Neuronal stem cell (in vitro differentiated cells): ENCODE data around the gene LUC7L3.
"Not testable (repeated sequence)": the region's sequence is repeated elsewhere in the genome, so short reads cannot be mapped to it uniquely, and the experiment has no call there.

ENCODE experiments used
- DNase-seq: peaks from one replicate; pipeline ENCODE4 v3.0.0-alpha.2; 2013; ENCODE audit warnings: low spot score
- H2AFZ ChIP-seq: one replicate; pipeline ENCODE4 v1.6.1; 2013; ENCODE audit warnings: mild to moderate bottlenecking, low read length, inconsistent platforms
- H2AK5ac ChIP-seq: 2 replicates; pipeline ENCODE4 v1.6.1; 2013; ENCODE audit warnings: low read depth, mild to moderate bottlenecking, inconsistent platforms, low read length, moderate library complexity, mixed read lengths
- H2BK120ac ChIP-seq: 2 replicates; pipeline ENCODE4 v1.6.1; 2013; ENCODE audit warnings: low read depth, mild to moderate bottlenecking, inconsistent platforms, low read length, moderate library complexity, mixed read lengths
- H2BK12ac ChIP-seq: one replicate; pipeline ENCODE4 v1.6.1; 2013; ENCODE audit warnings: low read length, inconsistent platforms
- H2BK15ac ChIP-seq: 2 replicates; pipeline ENCODE4 v1.6.1; 2013; ENCODE audit warnings: mild to moderate bottlenecking, low read length, inconsistent platforms, mixed read lengths
- H2BK5ac ChIP-seq: one replicate; pipeline ENCODE4 v1.6.1; 2013; ENCODE audit warnings: inconsistent platforms, mild to moderate bottlenecking, low read length, moderate library complexity
- H3K14ac ChIP-seq: one replicate; pipeline ENCODE4 v1.6.1; 2013; ENCODE audit warnings: low read length, inconsistent platforms
- H3K18ac ChIP-seq: 2 replicates; pipeline ENCODE4 v1.6.1; 2013; ENCODE audit warnings: low read length, inconsistent platforms
- H3K23ac ChIP-seq: 2 replicates; pipeline ENCODE4 v1.6.1; 2013; ENCODE audit warnings: low read depth, mild to moderate bottlenecking, mixed read lengths, low read length, inconsistent platforms; ENCODE audit not compliant: poor library complexity
- H3K27ac ChIP-seq: replicated peaks from 3 replicates; pipeline ENCODE4 v1.5.1; 2013; ENCODE audit warnings: low read length, inconsistent platforms
- H3K27me3 ChIP-seq, 3 experiments: 2 replicates each; pipeline ENCODE4 v1.6.1; 2013; ENCODE audit warnings: low read length in 3 of 3, mild to moderate bottlenecking in 2 of 3, inconsistent platforms in 1 of 3, low read depth in 1 of 3, mixed read lengths in 1 of 3, moderate library complexity in 1 of 3; ENCODE audit not compliant: control insufficient read depth in 3 of 3, insufficient read depth in 3 of 3
- H3K36me3 ChIP-seq, 2 donors: replicated peaks in 1 of 2; 2 replicates each; pipeline ENCODE4 v1.6.1; 2013; ENCODE audit warnings: low read length in 2 of 2; ENCODE audit not compliant: control insufficient read depth in 2 of 2, insufficient read depth in 2 of 2
- H3K4ac ChIP-seq: 2 replicates; pipeline ENCODE4 v1.6.1; 2013; ENCODE audit warnings: inconsistent platforms, mild to moderate bottlenecking, low read length, moderate library complexity
- H3K4me1 ChIP-seq, 2 donors: 1 replicate in 1 of 2; 2 replicates in 1 of 2; pipeline ENCODE4 v1.6.1; 2013; ENCODE audit warnings: low read length in 2 of 2, low read depth in 1 of 2; ENCODE audit not compliant: control insufficient read depth in 2 of 2, insufficient read depth in 1 of 2
- H3K4me2 ChIP-seq: one replicate; pipeline ENCODE4 v1.6.1; 2013; ENCODE audit warnings: mild to moderate bottlenecking, low read length, inconsistent platforms; ENCODE audit not compliant: insufficient read depth, poor library complexity, severe bottlenecking
- H3K4me3 ChIP-seq, 2 donors: 2 replicates each; pipeline ENCODE4 v1.5.1; 2013; ENCODE audit warnings: low read length in 2 of 2, mild to moderate bottlenecking in 2 of 2, inconsistent platforms in 1 of 2, moderate library complexity in 1 of 2
- H3K79me1 ChIP-seq: one replicate; pipeline ENCODE4 v1.6.1; 2013; ENCODE audit warnings: low read depth, mild to moderate bottlenecking, inconsistent platforms, low read length, moderate library complexity
- H3K9ac ChIP-seq: one replicate; pipeline ENCODE4 v1.6.1; 2013; ENCODE audit warnings: mild to moderate bottlenecking, low read depth, low read length, inconsistent platforms; ENCODE audit not compliant: poor library complexity
- H3K9me3 ChIP-seq, 2 donors: replicated peaks in 1 of 2; 2 replicates each; pipeline versions ENCODE3 to v1.6.1; 2013; ENCODE audit warnings: low read length in 2 of 2, mild to moderate bottlenecking in 2 of 2, inconsistent platforms in 1 of 2, low read depth in 1 of 2, mixed read lengths in 1 of 2, moderate library complexity in 1 of 2; ENCODE audit not compliant: control insufficient read depth in 2 of 2, insufficient read depth in 1 of 2
- H4K8ac ChIP-seq: one replicate; pipeline ENCODE4 v1.6.1; 2013; ENCODE audit warnings: low read depth, mild to moderate bottlenecking, inconsistent platforms, low read length, moderate library complexity
- H4K91ac ChIP-seq: one replicate; pipeline ENCODE4 v1.6.1; 2013; ENCODE audit warnings: low read length, low read depth, mild to moderate bottlenecking, inconsistent platforms; ENCODE audit not compliant: poor library complexity
- WGBS, 2 donors: extraction: QIAGEN DNeasy Blood & Tissue Kit; methylation state at CpG; one replicate each; pipeline ENCODE4 v1.1.7; 2013; ENCODE audit warnings: missing lambda C conversion rate in 2 of 2, mixed read lengths in 1 of 2; ENCODE audit not compliant: insufficient read length in 2 of 2, insufficient replicate concordance in 1 of 2; ENCODE audit errors: extremely low coverage in 2 of 2; 5-methylcytosine and 5-hydroxymethylcytosine counted together

Gene LUC7L3

GRCh38 chr17:50680126-50680525 lies 39.3 kb upstream of the LUC7L3 start:
- no peak overlapping the region for H2AFZ ChIP-seq
- H3K9ac ChIP-seq = no peak overlapping the region
- DNase-seq = no peak
- peaks cover 0 to 18% (median 0%) of the 10 kb centered on the region in 3 experiments for H3K27me3 ChIP-seq
- peak overlapping the region; percentile 4 for H2AK5ac ChIP-seq
- no peak overlapping the region for H2BK15ac ChIP-seq
- H3K36me3 ChIP-seq = no peaks in the 10 kb centered on the region
- H3K23ac ChIP-seq = no peak overlapping the region
- no peak overlapping the region for H3K4me3 ChIP-seq
- no CpG with 5 or more reads among the region's 5 CpGs for WGBS, 2 donors
- no peak overlapping the region for H3K4me2 ChIP-seq
- H2BK5ac ChIP-seq = no peak overlapping the region
- H4K91ac ChIP-seq = no peak overlapping the region
- H3K27ac ChIP-seq = no peak overlapping the region
- H3K79me1 ChIP-seq = no peaks in the 10 kb centered on the region
- H3K4me1 ChIP-seq = peaks cover 14 to 18% of the 10 kb centered on the region in 2 donors
- no peak overlapping the region for H2BK120ac ChIP-seq
- no peak overlapping the region for H4K8ac ChIP-seq
- H2BK12ac ChIP-seq = no peak overlapping the region
- no peak overlapping the region for H3K18ac ChIP-seq
- H3K4ac ChIP-seq = no peak overlapping the region
- H3K9me3 ChIP-seq = no peaks in the 10 kb centered on the region
- H3K14ac ChIP-seq = no peak overlapping the region

- H3K27ac ChIP-seq, H4K91ac ChIP-seq, H3K23ac ChIP-seq, H3K9me3 ChIP-seq, DNase-seq, H2BK12ac ChIP-seq, H2BK5ac ChIP-seq, H2BK120ac ChIP-seq, H3K18ac ChIP-seq, H3K79me1 ChIP-seq, H3K14ac ChIP-seq, H3K9ac ChIP-seq, H3K4me2 ChIP-seq, H3K4ac ChIP-seq, H3K4me3 ChIP-seq, H4K8ac ChIP-seq, H3K36me3 ChIP-seq, H2BK15ac ChIP-seq: not testable (repeated sequence)
- H3K27me3 ChIP-seq = peaks cover 0 to 12% (median 0%) of the 10 kb centered on the region in 3 experiments
- peaks cover 14 to 18% of the 10 kb centered on the region in 2 donors for H3K4me1 ChIP-seq
- peak overlapping the region; percentile 38 for H2AK5ac ChIP-seq
- WGBS, 2 donors = no CpG with 5 or more reads among the region's 12 CpGs
- H2AFZ ChIP-seq = peak overlapping the region; percentile 80
These were observed 38.7 kb upstream of the LUC7L3 start for GRCh38 chr17:50680543-50681262.

GRCh38 chr17:50681263-50682200 lies 37.9 kb upstream of the LUC7L3 start:
- no peak overlapping the region for H3K4me2 ChIP-seq
- H3K4me3 ChIP-seq = no peak overlapping the region
- H3K27me3 ChIP-seq = peaks cover 0 to 12% (median 0%) of the 10 kb centered on the region in 3 experiments
- no peak overlapping the region for H4K8ac ChIP-seq
- no peak overlapping the region for H2BK15ac ChIP-seq
- no peaks in the 10 kb centered on the region for H3K79me1 ChIP-seq
- H3K18ac ChIP-seq = peak overlapping the region; percentile 17
- no peak overlapping the region for H3K9ac ChIP-seq
- H2AK5ac ChIP-seq = no peak overlapping the region
- H3K9me3 ChIP-seq = no peaks in the 10 kb centered on the region
- H3K36me3 ChIP-seq = no peaks in the 10 kb centered on the region
- no peak overlapping the region for H2BK120ac ChIP-seq
- H3K27ac ChIP-seq = no peak overlapping the region
- no peak overlapping the region for H3K4ac ChIP-seq
- WGBS, 2 donors = no CpG with 5 or more reads among the region's 27 CpGs
- no peak for DNase-seq
- no peak overlapping the region for H3K14ac ChIP-seq
- no peak overlapping the region for H2BK5ac ChIP-seq
- H2BK12ac ChIP-seq = no peak overlapping the region
- H4K91ac ChIP-seq = no peak overlapping the region
- no peak overlapping the region for H3K23ac ChIP-seq
- peak overlapping the region; percentile 80 for H2AFZ ChIP-seq
- peaks cover 16 to 24% of the 10 kb centered on the region in 2 donors for H3K4me1 ChIP-seq

GRCh38 chr17:50682441-50682840 lies 37.0 kb upstream of the LUC7L3 start:
- H3K4ac ChIP-seq = no peak overlapping the region
- no CpG with 5 or more reads among the region's 3 CpGs for WGBS, 2 donors
- no peak overlapping the region for H2AFZ ChIP-seq
- no peak overlapping the region for H2BK15ac ChIP-seq
- no peak overlapping the region for H2AK5ac ChIP-seq
- H3K4me2 ChIP-seq = no peak overlapping the region
- no peak overlapping the region for H2BK120ac ChIP-seq
- H3K36me3 ChIP-seq = no peaks in the 10 kb centered on the region
- no peak overlapping the region for H3K27ac ChIP-seq
- H3K14ac ChIP-seq = no peak overlapping the region
- no peaks in the 10 kb centered on the region for H3K79me1 ChIP-seq
- no peak overlapping the region for H4K91ac ChIP-seq
- H2BK12ac ChIP-seq = no peak overlapping the region
- no peak overlapping the region for H3K4me3 ChIP-seq
- peaks cover 21 to 26% of the 10 kb centered on the region in 2 donors for H3K4me1 ChIP-seq
- no peaks in the 10 kb centered on the region for H3K9me3 ChIP-seq
- no peak for DNase-seq
- no peak overlapping the region for H3K18ac ChIP-seq
- H3K23ac ChIP-seq = no peak overlapping the region
- no peak overlapping the region for H2BK5ac ChIP-seq
- no peak overlapping the region for H4K8ac ChIP-seq
- no peak overlapping the region for H3K9ac ChIP-seq
- H3K27me3 ChIP-seq = peaks cover 0 to 9% (median 0%) of the 10 kb centered on the region in 3 experiments
